ENCODE measurements around the gene PATJ.
"Not testable (repeated sequence)": the region's sequence is repeated elsewhere in the genome, so short reads cannot be mapped to it uniquely, and the experiment has no call there.

PATJ gene, protein sequence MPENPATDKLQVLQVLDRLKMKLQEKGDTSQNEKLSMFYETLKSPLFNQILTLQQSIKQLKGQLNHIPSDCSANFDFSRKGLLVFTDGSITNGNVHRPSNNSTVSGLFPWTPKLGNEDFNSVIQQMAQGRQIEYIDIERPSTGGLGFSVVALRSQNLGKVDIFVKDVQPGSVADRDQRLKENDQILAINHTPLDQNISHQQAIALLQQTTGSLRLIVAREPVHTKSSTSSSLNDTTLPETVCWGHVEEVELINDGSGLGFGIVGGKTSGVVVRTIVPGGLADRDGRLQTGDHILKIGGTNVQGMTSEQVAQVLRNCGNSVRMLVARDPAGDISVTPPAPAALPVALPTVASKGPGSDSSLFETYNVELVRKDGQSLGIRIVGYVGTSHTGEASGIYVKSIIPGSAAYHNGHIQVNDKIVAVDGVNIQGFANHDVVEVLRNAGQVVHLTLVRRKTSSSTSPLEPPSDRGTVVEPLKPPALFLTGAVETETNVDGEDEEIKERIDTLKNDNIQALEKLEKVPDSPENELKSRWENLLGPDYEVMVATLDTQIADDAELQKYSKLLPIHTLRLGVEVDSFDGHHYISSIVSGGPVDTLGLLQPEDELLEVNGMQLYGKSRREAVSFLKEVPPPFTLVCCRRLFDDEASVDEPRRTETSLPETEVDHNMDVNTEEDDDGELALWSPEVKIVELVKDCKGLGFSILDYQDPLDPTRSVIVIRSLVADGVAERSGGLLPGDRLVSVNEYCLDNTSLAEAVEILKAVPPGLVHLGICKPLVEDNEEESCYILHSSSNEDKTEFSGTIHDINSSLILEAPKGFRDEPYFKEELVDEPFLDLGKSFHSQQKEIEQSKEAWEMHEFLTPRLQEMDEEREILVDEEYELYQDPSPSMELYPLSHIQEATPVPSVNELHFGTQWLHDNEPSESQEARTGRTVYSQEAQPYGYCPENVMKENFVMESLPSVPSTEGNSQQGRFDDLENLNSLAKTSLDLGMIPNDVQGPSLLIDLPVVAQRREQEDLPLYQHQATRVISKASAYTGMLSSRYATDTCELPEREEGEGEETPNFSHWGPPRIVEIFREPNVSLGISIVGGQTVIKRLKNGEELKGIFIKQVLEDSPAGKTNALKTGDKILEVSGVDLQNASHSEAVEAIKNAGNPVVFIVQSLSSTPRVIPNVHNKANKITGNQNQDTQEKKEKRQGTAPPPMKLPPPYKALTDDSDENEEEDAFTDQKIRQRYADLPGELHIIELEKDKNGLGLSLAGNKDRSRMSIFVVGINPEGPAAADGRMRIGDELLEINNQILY (N-terminal part only)

DNA sequence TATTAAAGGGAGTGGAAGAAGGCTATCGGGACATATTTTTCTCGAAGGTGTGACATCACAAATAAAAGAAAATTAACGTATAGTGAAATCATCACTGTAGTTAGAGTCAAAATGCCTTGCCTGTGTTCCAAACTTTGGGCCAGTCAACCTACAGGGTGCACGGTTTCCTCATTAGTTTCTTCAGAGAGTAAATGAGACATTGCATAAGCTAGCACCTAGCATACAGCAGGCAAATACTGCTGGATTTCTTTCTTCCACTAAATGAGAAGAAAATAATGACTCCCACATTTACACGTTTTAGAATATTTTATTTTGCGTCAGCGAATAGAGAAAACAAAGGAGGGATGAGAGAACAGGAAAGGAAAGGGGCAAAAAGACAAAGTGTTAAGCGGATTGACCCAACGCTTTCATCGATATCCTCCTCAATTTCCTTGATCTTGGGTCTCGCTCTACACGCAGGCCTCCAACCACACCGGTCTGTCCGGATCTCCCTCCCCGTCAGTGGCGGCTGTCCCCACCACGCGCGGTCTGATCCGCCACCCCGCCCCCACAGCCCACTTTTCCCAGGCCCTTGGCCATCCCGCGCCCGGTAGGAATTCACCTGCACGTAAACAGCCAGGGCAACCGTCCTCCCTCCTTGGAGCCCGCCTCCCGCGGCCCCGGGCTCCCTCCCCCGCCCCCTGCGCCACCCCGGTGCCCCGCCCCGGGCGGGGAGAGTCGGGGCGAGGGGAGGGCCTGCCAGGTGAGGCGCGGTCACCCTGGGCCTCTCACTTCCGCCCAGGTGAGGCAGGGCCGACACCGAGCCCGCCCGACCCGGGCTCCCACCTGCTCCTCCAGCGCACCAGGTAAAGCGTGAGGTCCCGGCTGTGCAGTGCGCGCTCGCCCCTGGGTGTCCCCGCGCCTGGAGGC, at the start of gene PATJ:
Gene PATJ (plus strand): TSS at position 770 of the 909 bp plus-strand sequence. CDS start 20,413 bp downstream, outside the sequence.
- no peak for DNase-seq (ENCODE audit: low read depth)

DNA sequence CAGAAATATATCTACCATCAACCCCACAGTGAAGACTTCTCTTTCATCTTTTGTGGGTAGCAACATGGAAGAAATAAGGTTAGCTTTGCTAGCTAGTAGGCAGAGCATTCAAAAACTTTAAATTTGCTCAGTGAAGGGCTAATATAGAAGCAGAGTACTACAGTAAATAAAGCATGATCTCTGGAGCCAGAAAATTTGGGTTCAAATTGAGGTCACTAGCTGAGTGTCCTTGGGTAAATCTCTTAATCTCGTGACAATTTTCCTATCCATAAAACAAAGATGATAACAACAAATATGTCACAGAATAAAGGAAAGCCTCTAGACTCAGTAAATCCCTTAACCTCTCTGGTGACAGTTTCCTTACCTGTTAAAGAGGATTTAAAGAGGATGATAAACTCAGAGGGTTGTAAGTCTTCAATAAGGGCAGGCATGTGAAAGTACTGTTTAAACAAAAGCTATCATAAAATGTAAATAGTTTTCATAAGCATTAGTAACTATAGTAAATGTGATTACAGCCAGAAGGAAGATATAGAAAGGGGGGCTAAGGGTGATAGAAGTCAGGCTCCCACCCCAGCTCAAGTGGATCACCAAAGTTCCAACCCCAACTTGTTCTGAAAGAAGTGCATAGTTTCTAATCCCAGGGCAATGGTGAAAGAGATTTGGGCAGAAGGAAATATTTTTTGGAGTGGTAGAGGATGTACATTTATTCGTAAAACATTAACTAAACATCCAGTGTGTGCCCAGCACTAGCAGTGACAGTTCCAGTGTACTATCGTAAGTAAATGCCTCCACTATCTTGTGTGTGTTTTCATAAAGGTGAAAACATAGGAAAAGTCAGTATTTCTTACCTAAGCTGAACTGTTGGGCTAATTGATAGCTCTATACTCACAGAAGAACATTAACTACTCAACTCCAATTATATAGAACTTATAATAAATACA, 42.1 kb upstream of the PATJ start:
- DNase-seq (ENCODE audit: low read depth), result no peak

DNA sequence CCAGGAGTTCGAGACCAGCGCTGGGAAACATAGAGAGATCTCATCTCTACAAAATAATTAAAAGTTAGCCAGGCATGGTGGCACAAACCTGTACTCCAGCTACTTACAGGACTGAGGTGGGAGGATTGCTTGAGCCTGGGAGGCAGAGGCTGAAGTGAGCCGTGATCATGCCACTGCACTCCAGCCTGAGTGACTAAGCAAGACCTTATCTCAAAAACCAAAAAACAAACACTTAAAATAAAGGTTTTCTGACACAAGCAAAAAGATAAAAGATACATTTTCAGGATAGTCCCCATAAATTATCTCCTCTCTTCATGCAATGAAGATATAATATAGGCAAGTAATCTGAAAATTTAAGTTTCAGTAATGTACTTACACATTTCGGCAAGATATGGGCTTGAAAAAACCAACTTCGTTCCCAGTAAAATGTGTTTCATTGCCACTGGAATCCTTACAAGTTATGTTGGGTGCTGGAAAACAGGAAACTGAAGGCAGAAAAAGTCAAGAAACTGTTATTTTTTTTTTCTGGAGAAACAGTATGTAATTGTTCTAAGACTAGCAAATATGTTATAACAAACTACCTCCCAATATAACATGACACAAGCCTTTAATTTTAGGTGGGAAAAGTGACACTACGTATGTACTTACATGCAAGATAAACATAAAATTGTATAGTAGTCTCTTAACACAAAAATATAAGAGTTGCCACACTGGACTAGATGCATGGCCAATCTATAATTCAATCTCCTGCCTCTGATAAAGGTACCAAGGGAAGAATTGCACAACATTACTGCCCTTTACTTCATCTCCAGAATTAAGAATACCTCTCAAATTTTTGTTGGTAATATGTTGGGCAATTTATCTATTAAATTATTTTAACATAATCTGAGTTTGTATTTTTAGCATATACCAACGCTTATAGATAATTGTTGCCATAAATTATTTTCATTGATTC, 33.0 kb upstream of the PATJ start:
- peak; percentile 68 for DNase-seq (ENCODE audit: low read depth)

DNA sequence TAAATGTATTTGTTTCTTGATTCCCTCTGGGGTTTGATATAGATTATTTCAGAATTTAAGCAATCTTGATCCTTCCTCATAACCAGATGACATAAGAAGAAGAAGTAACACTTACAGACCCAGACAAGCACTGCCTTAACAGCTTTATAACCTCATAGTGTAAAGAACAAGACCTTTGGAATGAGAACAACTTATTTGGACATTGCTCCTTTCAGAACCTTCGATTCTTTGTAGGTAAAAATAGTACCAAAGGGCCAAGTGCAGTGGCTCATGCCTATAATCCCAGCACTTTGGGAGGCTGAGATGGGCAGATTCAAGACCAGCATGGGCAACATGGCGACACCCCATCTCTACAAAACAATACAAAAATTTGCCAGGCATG, 32.4 kb upstream of the PATJ start:
- no peak for DNase-seq (ENCODE audit: low read depth)

DNA sequence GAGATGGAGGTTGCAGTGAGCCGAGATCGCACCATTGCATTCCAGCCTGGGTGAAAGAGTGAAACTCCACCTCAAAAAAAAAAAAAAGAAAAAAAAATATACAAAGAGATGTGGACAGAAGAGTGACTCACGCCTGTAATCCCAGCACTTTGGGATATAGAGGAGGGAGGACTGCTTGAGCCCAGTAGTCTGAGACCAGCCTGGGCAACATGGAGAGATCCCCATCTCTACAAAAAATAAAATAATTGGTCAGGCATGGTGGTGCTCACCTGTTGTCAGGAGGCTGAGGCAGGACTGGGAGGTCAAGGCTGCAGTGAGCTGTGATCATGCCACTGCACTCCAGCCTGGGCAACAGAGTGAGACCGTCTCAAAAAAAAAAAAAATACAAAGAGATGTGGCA, 31.0 kb upstream of the PATJ start:
- peak; percentile 81 for DNase-seq (ENCODE audit: low read depth)

DNA sequence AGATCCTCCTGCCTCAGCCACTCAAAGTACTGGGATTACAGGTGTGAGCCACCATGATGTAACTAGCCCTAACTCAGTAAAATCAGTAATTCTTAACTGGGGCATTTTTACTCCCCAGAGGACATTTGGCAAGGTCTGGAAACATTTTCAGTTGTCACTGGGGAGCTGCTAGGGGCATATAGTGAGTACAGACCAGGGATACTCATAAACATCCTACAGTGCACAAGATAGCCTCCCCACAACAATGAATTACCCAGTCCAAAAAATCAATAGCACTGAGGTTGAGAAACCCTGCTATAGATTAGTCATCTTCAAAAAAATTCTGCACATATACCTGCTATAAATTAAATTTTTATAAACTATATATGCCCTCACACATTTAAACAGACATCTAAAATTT, 30.3 kb upstream of the PATJ start:
- DNase-seq (ENCODE audit: low read depth), result no peak

DNA sequence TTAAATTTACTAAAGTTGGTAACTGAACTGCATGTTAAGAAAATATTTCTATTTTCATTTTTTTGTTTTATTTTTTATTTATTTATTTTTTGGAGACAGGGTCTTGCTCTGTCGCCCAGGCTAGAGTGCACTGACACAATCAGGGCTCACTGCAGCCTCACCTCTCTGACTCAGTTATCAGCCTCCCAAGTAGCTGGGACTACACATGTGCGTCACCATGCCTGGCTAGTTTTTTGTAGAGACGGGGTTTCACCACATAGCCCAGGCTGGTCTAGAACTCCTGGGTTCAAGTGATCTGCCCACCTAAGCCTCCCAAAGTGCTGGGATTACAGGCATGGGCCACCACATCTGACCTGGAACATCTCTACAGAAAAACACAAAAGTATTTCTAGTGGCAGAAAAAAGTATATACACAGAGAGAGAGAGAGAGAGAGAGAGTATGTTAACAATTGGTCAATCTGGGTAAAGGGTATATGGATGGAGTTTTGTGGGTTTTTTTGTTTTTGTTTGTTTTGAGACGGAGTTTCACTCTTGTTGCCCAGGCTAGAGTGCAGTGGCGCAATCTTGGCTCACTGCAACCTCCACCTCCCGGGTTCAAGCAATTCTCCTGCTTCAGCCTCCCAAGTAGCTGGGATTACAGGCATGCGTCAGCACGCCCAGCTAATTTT, 23.1 kb upstream of the PATJ start:
- not testable (repeated sequence) for DNase-seq (ENCODE audit: low read depth)

DNA sequence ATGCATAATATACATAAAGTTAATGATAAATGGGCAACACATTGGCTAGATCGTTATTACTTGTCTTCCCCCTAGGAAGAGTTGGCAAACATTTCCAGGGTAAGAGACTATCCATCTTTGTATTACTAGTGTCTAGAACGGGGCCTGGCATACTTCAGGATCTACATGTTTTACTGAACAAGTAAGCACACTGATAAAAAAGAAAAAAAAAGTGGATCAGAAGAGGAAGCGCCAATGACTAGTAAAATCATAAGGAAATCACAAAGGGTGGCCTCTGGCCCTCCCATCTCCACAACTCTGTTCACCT, 17.8 kb upstream of the PATJ start:
- DNase-seq (ENCODE audit: low read depth), result no peak

DNA sequence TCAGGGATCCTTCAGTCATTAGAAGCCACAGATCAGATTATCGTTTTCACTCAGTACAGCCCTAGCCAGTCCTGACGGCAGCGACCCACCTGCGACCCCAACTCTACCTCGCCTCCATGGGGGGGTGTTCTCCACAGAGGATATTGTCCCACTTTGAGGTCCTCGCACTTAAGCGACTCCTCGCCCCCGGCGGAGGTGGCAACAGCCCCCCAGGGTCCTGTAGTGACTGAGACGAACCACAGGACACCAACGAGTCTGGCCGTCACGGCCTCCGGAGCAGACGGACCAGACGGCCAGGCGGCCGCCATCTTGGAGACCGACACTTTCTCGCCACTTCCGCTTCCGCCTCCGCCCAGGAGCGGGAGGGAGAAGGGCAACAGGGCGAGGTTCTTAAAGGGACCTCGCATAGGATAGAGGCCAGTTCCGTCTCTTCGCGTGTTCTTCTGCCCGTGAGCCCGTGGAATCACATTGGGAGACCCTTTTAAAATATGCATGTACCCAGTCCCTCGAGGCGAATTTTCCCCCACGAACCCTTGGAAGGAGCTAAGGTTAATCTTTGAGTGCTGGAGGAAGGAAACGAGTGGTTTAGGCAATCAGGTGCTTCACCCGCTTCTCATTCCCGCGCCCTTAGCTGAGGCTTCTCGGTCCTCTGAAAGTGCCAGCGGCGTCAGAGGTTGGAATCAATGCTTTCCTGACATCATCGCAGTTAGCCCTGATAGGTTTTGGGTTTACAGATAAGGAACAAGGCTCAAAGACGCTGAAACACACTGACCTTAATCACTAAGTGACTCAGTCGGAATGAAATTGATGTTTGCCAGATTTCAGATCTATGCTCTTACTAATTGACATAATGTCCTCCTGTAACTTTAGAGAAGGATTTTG, 17.2 kb upstream of the PATJ start, which contains the start of gene TM2D1:
Gene TM2D1 (minus strand): TSS at position 329 of the 882 bp plus-strand sequence. CDS start 21 bp downstream, at position 308.
- peak; percentile 83 for DNase-seq (ENCODE audit: low read depth)

DNA sequence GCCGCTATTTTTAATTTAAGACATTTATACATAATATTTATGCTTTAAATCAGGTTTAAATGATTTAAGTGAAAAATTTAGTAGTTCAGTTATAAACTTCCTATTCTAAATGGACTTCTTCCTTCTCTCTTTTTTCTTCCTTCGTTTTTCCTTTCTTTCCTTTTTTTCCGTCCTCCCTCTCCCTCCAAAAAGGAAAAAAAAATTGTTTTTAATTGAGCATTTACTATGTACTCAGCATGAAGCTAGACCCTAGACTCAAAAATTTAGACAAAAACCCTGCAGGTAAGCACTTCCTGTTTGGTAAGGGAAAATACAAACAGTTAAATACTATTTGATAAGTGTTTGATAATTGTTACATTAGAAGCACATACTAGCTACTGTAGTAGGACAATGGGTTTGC, 14.7 kb upstream of the PATJ start:
- DNase-seq (ENCODE audit: low read depth), result no peak

DNA sequence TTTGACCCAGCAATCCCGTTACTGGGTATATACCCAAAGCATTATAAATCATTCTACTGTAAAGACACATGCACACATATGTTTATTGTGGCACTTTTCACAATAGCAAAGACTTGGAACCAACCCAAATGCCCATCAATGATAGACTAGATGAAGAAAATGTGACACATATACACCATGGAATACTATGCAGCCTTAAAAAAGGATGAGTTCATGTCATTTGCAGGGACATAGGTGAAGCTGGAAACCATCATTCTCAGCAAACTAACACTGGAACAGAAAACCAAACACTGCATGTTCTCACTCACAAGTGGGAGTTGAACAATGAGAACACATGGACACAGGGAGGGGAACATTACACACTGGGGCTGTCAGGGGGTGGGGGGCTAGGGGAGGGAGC, 11.6 kb upstream of the PATJ start:
- not testable (repeated sequence) for DNase-seq (ENCODE audit: low read depth)

DNA sequence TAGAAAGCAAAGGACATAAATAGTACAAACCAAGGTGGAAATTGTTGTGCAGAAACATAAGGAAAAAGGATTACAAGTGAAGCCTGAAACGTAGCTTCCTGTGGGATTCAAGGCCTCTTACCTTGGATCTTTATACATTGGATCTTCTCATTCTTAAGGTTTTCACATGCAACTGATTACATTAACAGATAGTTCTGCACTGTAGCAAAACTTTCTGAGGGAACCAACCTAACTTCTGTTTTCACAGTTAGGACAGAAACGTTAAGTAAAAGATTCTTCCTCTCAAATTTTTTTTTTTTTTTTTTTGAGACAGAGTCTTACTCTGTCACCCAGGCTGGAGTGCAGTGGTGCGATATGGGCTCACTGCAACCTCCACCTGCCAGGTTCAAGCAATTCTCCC, 9.6 kb upstream of the PATJ start:
- no peak for DNase-seq (ENCODE audit: low read depth)

DNA sequence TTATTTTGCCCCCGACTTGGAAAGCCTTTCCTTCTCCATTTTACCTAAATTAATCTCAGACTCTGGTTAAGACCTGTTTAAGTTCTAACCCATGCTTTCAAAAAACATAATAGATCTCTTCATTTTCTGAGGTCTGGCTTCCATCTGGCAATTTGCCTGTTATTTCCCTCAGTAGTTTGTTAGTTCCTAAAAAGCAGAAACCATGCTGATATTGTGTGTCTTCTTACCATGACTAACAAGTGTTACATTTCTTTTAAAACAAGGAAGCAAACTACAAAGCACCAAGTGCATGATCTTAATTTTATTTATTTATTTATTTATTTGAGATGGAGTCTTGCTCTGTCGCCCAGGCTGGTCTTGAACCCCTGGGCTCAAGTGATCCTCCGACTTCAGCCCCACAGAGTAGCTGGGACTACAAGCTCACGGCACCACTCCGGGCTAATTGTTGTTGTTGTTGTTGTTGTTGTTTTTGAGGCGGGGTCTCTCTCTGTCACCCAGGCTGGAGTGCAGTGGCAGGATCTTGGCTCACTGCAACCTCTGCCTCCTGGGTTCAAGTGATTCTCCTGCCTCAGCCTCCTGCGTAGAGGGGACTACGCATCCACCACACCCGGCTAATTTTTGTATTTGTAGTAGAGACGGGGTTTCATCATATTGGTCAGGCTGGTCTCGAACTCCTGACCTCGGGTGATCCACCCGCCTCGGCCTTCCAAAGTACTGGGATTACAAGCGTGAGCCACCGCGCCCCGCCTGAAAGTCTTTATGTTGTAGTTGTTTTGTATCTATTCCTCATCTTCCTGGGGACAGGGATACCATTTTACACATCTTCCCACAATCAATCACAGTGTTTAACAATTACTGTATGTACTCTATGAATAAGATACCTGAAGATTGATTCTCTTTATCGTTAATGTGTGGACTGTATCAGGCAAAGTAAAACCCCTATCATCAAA, 1.3 kb upstream of the PATJ start:
- no peak for DNase-seq (ENCODE audit: low read depth)

DNA sequence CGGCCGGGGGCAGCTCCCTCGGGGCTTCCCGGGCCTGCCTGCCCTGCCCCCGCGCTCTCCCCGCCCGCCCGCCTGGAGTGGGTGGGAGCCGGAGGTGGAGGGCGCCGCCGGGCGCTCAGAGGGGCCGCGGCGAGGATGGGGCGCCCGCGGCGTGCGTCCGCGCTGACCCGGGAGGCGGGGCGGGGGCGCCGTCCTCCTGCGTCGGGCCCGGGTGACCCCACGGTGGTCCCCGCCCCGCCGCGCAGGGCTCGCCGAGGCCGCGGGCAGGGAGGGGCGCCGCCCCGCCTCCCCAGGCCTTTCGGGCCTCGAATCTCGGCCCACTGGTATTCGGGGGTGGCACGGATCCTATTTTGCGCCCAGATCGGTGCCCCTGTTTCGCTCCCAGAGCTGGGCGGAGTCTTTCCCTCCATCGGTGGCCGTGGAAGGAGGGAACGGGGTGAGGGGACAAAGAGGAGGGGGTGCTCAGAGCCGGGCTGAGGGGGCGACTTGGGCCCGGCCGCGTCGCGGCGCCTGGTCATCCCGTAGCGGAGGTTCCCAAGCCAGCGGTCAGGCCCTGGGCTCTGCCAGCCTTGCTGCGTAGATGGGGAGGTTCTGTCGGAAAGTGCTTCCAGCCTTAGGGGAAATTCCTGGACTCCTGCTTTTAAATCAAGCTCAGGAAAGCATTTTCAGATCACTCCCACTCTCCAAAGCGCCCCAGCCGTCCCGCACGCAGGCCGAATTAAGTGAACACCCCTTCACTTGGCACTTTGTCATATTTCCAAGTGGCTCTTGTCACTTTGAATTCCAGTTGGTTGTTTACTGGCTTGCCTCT, 545 bp downstream of the PATJ start:
- peak; percentile 25 for DNase-seq (ENCODE audit: low read depth)

DNA sequence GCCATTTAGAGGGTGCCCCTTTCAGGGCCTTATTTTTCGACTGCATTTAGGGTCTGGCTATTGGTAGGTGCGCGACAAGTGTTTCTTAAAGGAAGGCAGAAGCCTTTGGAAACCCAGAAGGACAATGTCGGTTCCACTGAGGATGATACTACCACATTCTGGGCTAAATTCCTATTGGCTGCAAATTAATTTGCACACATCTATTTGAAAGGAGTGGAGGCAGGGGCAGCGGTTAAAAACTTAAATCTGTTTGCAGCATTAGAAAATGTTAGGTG, 1.1 kb downstream of the PATJ start:
- DNase-seq (ENCODE audit: low read depth), result no peak
